K562 (cell line): Measurements from ENCODE around the gene AJAP1. TPM values are rescaled to one million over a fixed set of nuclear protein-coding genes. Genes with fewer than 3 reads are reported as not detected.

Source experiments
- ATAC-seq: fragments of 200-7000 bp; cut with Tn5 transposase; 3 replicates; pipeline ENCODE4 v1.9.1; 2020; ENCODE audit warnings: moderate library complexity
- BruUV-seq: library from RNA; stranded (reverse); fragments of 400-500 nt; replicated peaks from 2 replicates; lab custom pipeline; 2021; lab: Mats Ljungman, UMichigan
- CTCF ChIA-PET: fragments of 300-600 bp; formaldehyde crosslinking; extraction: SDS; loops from one replicate; lab custom pipeline; 2021; ENCODE audit warnings: low intra/inter-chr PET ratio; lab: Yijun Ruan, JAX
- POLR2A ChIA-PET: fragments of 300-600, 350-650 bp; sonication (Branson Sonifier 250); formaldehyde crosslinking; extraction: SDS; loops from one replicate; lab custom pipeline; 2021; ENCODE audit warnings: antibody characterized with exemption, inconsistent platforms; lab: Yijun Ruan, JAX
- DNase-seq, 4 experiments: peaks; one replicate each; pipeline versions ENCODE4 v3.0.0 to v3.0.0-alpha.2; 2011 to 2018; ENCODE audit warnings: low spot score in 3 of 4, mixed read lengths in 3 of 4; ENCODE audit errors: extremely low read depth in 1 of 4
- FAIRE-seq: peaks from 2 replicates; lab custom pipeline; 2011; peaks lifted over from hg19 to GRCh38; lab: Jason Lieb, UNC
- H2AFZ ChIP-seq: 2 replicates; pipeline ENCODE4 v1.6.0; 2011; ENCODE audit warnings: low read depth, low read length, control low read depth, inconsistent platforms
- H3K27ac ChIP-seq: fragments of 200-600 bp; 3 replicates; pipeline ENCODE4 v1.8.0; 2011; ENCODE audit warnings: low read depth, mild to moderate bottlenecking, control low read depth, inconsistent platforms, low read length, moderate library complexity, mixed read lengths; ENCODE audit errors: extremely low read depth
- H3K27me3 ChIP-seq, 2 experiments: fragments of 300-600 bp in 1 of 2; 2 replicates in 1 of 2; 3 replicates in 1 of 2; pipeline versions ENCODE4 v1.6.0 to v1.8.0; 2011; ENCODE audit warnings: inconsistent platforms in 2 of 2, low read length in 2 of 2, mild to moderate bottlenecking in 1 of 2, mixed read lengths in 1 of 2, moderate library complexity in 1 of 2; ENCODE audit not compliant: control insufficient read depth in 2 of 2, insufficient read depth in 2 of 2
- H3K36me3 ChIP-seq: fragments of 300-600 bp; 3 replicates; pipeline ENCODE4 v1.8.0; 2011; ENCODE audit warnings: mild to moderate bottlenecking, low read length, inconsistent platforms; ENCODE audit not compliant: control insufficient read depth, insufficient read depth
- H3K4me1 ChIP-seq, 2 experiments: fragments of 200-600 bp in 1 of 2; replicated peaks in 1 of 2; 2 replicates in 1 of 2; 3 replicates in 1 of 2; pipeline versions ENCODE4 v1.5.1 to v1.8.0; 2011; ENCODE audit warnings: inconsistent platforms in 2 of 2, low read length in 2 of 2, mild to moderate bottlenecking in 1 of 2, mixed read lengths in 1 of 2, moderate library complexity in 1 of 2; ENCODE audit not compliant: control insufficient read depth in 2 of 2, insufficient read depth in 2 of 2
- H3K4me2 ChIP-seq: 2 replicates; pipeline ENCODE4 v1.6.1; 2011; ENCODE audit warnings: low read length, control low read depth, inconsistent platforms, mixed read lengths; ENCODE audit not compliant: insufficient read depth
- H3K4me3 ChIP-seq: fragments of 200-600 bp; sonication (generic), shearing (Covaris generic); 2 replicates; pipeline ENCODE4 v1.5.1; 2016; ENCODE audit warnings: control low read depth, inconsistent platforms
- H3K79me2 ChIP-seq: fragments of 200-600 bp; 3 replicates; pipeline ENCODE4 v1.8.0; 2011; ENCODE audit warnings: low read length, inconsistent platforms; ENCODE audit not compliant: control insufficient read depth, insufficient read depth
- H3K9ac ChIP-seq, 2 experiments: 2 replicates each; pipeline versions ENCODE4 v1.6.0 to v1.6.1; 2011; ENCODE audit warnings: low read depth in 2 of 2, low read length in 2 of 2, control low read depth in 1 of 2, inconsistent platforms in 1 of 2, mild to moderate bottlenecking in 1 of 2, mixed read lengths in 1 of 2; ENCODE audit not compliant: insufficient read depth in 1 of 2
- H3K9me1 ChIP-seq: one replicate; pipeline ENCODE4 v1.6.0; 2011; ENCODE audit warnings: inconsistent platforms, mild to moderate bottlenecking, low read length, moderate library complexity; ENCODE audit not compliant: control insufficient read depth, insufficient read depth
- H3K9me3 ChIP-seq: replicated peaks from 2 replicates; pipeline ENCODE4 v1.5.1; 2011; ENCODE audit warnings: low read depth, low read length, inconsistent platforms; ENCODE audit not compliant: control insufficient read depth, insufficient read depth
- H4K20me1 ChIP-seq: replicated peaks from 2 replicates; pipeline ENCODE4 v1.6.1; 2011; ENCODE audit warnings: low read length, inconsistent platforms, mixed read lengths; ENCODE audit not compliant: control insufficient read depth, insufficient read depth
- KLF13 ChIP-seq: fragments of 450-650 bp; IDR thresholded peaks from 2 replicates; pipeline ENCODE4 v1.6.1; 2016; ENCODE audit warnings: missing genetic modification characterization, low read depth, mild to moderate bottlenecking, missing compliant biosample characterization, moderate library complexity, borderline replicate concordance
- TCF3 ChIP-seq: sonication (generic); formaldehyde crosslinking; IDR thresholded peaks from 2 replicates; pipeline ENCODE4 v1.4.0; 2020; ENCODE audit warnings: mild to moderate bottlenecking, missing genetic modification reagents
- ZNF644 ChIP-seq: fragments of 200-800 bp; sonication (Bioruptor generic); IDR thresholded peaks from 2 replicates; pipeline ENCODE4 v1.6.1; 2016; ENCODE audit warnings: low read depth, missing genetic modification characterization, missing compliant biosample characterization
- whole genome bisulfite sequencing: fragments of 100-300 bp; shearing (Covaris generic); methylation state at CpG from one replicate; pipeline ENCODE4 v1.1.6; 2016; ENCODE audit warnings: low coverage, mixed read lengths; ENCODE audit not compliant: insufficient coverage; ENCODE audit errors: missing lambda C conversion rate; 5-methylcytosine and 5-hydroxymethylcytosine counted together
- in situ Hi-C: fragments of 300-500 bp; cut with MboI; formaldehyde crosslinking; loops from 4 replicates; pipeline ENCODE4 v1.15.0; 2018; ENCODE audit warnings: inconsistent platforms, mixed read lengths
- intact Hi-C: fragments of 100-400 bp; cut with micrococcal nuclease; formaldehyde crosslinking; loops from 2 replicates; pipeline ENCODE4 v1.14.2; 2022
- polyA plus RNA-seq, 8 experiments: library from polyadenylated mRNA; depleted of rRNA in 4 of 8; stranded (reverse) in 5 of 8; unstranded in 3 of 8; fragments of >200 nt; fragmentation: Nextera tagmentation in 2 of 8; fragmentation: Illumina TruSeq in 1 of 8; extraction: Ambion mirVana in 2 of 8; extraction: Trizol in 1 of 8; gene quantifications; 2 replicates each; pipeline versions ENCODE4 v1.2.1 to v1.2.3, GENCODE V29; 2011 to 2014; ENCODE audit warnings: inconsistent platforms in 1 of 8, missing spikeins in 1 of 8
- total RNA-seq, 7 experiments: library from RNA; depleted of rRNA in 6 of 7; stranded (reverse); fragments of >200 nt in 6 of 7; fragmentation: Illumina TruSeq in 2 of 7; extraction: Trizol in 2 of 7; gene quantifications; 2 replicates each; pipeline versions ENCODE4 v1.2.1 to v1.2.3, GENCODE V29; 2011 to 2021; ENCODE audit warnings: low replicate concordance in 1 of 7
- TF ChIP-seq, protein P1 (sequence below): fragments of 450-650 bp; IDR thresholded peaks from 2 replicates; pipeline ENCODE4 v1.6.1; 2016
- TF ChIP-seq, protein P2 (sequence below), 2 experiments: fragments of 450-650 bp; formaldehyde crosslinking in 1 of 2; IDR thresholded peaks; 2 replicates each; pipeline versions ENCODE4 v1.4.0 to v1.6.1; 2014 to 2020; ENCODE audit warnings: mild to moderate bottlenecking in 2 of 2, borderline replicate concordance in 1 of 2, low read depth in 1 of 2

AJAP1 gene
- total and polyA plus RNA-seq, 9 of the 15 experiments (the other 6 are each of a cell fraction or from before 2014, with no cell fraction given) = not detected

DNA sequence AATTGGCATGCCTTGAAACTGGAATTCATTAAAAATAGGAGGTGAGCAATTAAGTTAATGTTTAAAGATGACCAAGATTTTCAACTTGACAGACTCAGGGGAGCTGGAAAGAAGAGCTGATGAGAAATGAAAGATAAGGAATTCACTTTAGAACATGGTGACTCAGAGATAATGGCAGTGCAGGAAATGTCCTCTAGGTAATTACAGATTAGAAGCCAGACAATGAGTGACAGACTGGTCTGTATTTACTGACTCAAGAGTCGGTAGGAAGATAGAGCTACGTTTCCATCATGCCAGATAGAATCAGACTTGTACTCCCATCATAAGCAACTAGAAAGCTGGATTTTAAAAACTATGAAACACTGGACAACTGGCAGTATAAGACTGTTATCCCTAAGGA is 151.6 kb downstream of the AJAP1 start:
- no peak overlapping the region for H3K4me3 ChIP-seq
- intact Hi-C loops = no loop called here
- DNase-seq = peak in 1 of 4 experiments; percentile 5
- no TSS peak for BruUV-seq
- no peaks in the 10 kb centered on the region for H3K36me3 ChIP-seq
- FAIRE-seq = no peak
- H3K9me1 ChIP-seq = no peaks in the 10 kb centered on the region
- CTCF ChIA-PET = no interaction called here
- no peaks in the 10 kb centered on the region for H4K20me1 ChIP-seq
- no peaks in the 10 kb centered on the region for H3K9me3 ChIP-seq
- no peak overlapping the region for H2AFZ ChIP-seq
- H3K27ac ChIP-seq = no peak overlapping the region
- 0% methylated on average over 2 of the region's 2 CpGs for WGBS
- ATAC-seq = no peak
- no peak overlapping the region for H3K9ac ChIP-seq
- H3K4me1 ChIP-seq = no peaks in the 10 kb centered on the region
- no peak overlapping the region for H3K4me2 ChIP-seq
- TF ChIP-seq TCF3 (no peak), ZNF644 (tag) (no peak)
- TF ChIP-seq, protein P1, sequence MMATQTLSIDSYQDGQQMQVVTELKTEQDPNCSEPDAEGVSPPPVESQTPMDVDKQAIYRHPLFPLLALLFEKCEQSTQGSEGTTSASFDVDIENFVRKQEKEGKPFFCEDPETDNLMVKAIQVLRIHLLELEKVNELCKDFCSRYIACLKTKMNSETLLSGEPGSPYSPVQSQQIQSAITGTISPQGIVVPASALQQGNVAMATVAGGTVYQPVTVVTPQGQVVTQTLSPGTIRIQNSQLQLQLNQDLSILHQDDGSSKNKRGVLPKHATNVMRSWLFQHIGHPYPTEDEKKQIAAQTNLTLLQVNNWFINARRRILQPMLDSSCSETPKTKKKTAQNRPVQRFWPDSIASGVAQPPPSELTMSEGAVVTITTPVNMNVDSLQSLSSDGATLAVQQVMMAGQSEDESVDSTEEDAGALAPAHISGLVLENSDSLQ = peak; percentile 54
- TF ChIP-seq, all 486 proteins: peak for 1
- Histone ChIP-seq H3K79me2 (no peaks in the 10 kb centered on the region), H3K27me3 (no peaks in the 10 kb centered on the region)
- POLR2A ChIA-PET = interaction anchor here (0.7 kb wide), 1 partner anchor 947 kb away, joined by 3 read pairs; no protein-coding TSS in a partner anchor
- in situ Hi-C loops = no loop called here

DNA sequence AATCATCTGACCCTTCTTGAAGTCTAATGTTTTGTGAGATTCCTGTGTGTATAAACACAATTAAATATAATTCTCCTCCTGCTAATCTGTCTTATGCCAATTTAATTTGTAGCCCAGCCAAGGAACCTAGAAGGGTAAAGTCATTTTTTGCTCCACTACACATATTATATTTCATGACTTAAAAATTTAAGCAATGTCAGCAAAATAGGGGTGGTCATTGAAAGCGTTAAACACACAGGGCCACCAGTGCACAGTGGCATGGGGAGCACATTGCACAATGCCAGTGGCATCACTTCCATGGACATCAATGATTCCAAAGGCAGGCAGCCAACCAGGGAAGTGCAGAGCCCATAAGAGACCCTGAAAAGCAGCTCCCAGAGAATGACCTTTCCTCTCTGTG is 166.1 kb downstream of the AJAP1 start:
- H3K9me3 ChIP-seq = no peaks in the 10 kb centered on the region
- in situ Hi-C loops (no loop called here), intact Hi-C loops (no loop called here)
- no peak overlapping the region for H2AFZ ChIP-seq
- ChIA-PET CTCF (no interaction called here), POLR2A (no interaction called here)
- no TSS peak for BruUV-seq
- H3K4me1 ChIP-seq = no peaks in the 10 kb centered on the region
- H3K4me3 ChIP-seq = no peak overlapping the region
- no peaks in the 10 kb centered on the region for H4K20me1 ChIP-seq
- no peak for FAIRE-seq
- no peak overlapping the region for H3K4me2 ChIP-seq
- H3K9ac ChIP-seq = no peak overlapping the region
- WGBS = 0% methylated on average over 1 of the region's 1 CpG
- DNase-seq = no peak
- H3K36me3 ChIP-seq = no peaks in the 10 kb centered on the region
- H3K27ac ChIP-seq = no peak overlapping the region
- no peaks in the 10 kb centered on the region for H3K9me1 ChIP-seq
- no peaks in the 10 kb centered on the region for H3K79me2 ChIP-seq
- no peak for ATAC-seq
- no peaks in the 10 kb centered on the region for H3K27me3 ChIP-seq
- TF ChIP-seq, protein P2, sequence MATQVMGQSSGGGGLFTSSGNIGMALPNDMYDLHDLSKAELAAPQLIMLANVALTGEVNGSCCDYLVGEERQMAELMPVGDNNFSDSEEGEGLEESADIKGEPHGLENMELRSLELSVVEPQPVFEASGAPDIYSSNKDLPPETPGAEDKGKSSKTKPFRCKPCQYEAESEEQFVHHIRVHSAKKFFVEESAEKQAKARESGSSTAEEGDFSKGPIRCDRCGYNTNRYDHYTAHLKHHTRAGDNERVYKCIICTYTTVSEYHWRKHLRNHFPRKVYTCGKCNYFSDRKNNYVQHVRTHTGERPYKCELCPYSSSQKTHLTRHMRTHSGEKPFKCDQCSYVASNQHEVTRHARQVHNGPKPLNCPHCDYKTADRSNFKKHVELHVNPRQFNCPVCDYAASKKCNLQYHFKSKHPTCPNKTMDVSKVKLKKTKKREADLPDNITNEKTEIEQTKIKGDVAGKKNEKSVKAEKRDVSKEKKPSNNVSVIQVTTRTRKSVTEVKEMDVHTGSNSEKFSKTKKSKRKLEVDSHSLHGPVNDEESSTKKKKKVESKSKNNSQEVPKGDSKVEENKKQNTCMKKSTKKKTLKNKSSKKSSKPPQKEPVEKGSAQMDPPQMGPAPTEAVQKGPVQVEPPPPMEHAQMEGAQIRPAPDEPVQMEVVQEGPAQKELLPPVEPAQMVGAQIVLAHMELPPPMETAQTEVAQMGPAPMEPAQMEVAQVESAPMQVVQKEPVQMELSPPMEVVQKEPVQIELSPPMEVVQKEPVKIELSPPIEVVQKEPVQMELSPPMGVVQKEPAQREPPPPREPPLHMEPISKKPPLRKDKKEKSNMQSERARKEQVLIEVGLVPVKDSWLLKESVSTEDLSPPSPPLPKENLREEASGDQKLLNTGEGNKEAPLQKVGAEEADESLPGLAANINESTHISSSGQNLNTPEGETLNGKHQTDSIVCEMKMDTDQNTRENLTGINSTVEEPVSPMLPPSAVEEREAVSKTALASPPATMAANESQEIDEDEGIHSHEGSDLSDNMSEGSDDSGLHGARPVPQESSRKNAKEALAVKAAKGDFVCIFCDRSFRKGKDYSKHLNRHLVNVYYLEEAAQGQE (IDR thresholded peaks at IDR 0.05; ENCODE audit: borderline replicate concordance) = no peak
- TF ChIP-seq, protein P2 (CRISPR knock-in tag; IDR thresholded peaks at IDR 0.05; ENCODE audit: low read depth) = no peak
- TF ChIP-seq KLF13 (tag) = no peak
